Measurements from ENCODE around the gene TBC1D26.
"Not testable (repeated sequence)": the region's sequence is repeated elsewhere in the genome, so short reads cannot be mapped to it uniquely, and the experiment has no call there.

DNA sequence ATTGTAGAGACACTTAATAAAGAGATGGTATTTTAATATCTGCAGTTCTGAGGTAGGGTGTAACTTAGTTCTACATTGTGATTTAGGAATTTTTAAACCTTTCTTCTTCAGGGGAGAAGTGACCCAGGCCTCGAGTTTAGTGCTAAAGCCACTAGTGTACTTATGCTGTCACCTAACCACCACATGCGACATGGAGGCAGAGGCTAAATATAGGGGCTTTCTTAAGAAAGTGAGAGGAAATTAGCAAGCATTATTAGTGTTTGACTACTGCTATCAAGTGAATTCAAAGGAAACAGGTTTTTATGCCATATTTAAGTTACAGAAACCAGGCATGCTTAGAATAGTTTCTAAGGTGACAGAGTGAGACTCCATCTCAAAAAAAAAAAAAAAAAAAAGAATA is 56.3 kb downstream of the TBC1D26 start:
- not testable (repeated sequence) for TF ChIP-seq POLR2AphosphoS5 (IDR thresholded peaks at IDR 0.05); EP300 (conservative IDR thresholded peaks at IDR 0.05; ENCODE audit: poor library complexity, severe bottlenecking); SMC3 (conservative IDR thresholded peaks at IDR 0.05; ENCODE audit: poor library complexity); CTCF (IDR thresholded peaks at IDR 0.05; ENCODE audit: poor library complexity, severe bottlenecking); TAF1 (IDR thresholded peaks at IDR 0.05; ENCODE audit: low read depth)

Measured in neural cell (in vitro differentiated cells).